ENCODE measurements around the gene CFAP92. TPM values are rescaled to one million over a fixed set of nuclear protein-coding genes. Genes with fewer than 3 reads are reported as not detected.

The CFAP92 gene
- total and polyA plus RNA-seq, 11 donors, result 0.12 to 1.8 (median 0.36) TPM; not detected in 3

GRCh38 chr3:128936341-128936740, 57.5 kb downstream of the CFAP92 start:
- no peak overlapping the region for H3K27ac ChIP-seq
- ATAC-seq (no peak), DNase-seq (no peak)
- 32 to 47% (median 39%) methylated on average over 4 of the region's 4 CpGs for WGBS, 4 donors
- H3K36me3 ChIP-seq, result no peaks in the 10 kb centered on the region
- H3K9me3 ChIP-seq, result no peaks in the 10 kb centered on the region
- TF ChIP-seq, protein P1, sequence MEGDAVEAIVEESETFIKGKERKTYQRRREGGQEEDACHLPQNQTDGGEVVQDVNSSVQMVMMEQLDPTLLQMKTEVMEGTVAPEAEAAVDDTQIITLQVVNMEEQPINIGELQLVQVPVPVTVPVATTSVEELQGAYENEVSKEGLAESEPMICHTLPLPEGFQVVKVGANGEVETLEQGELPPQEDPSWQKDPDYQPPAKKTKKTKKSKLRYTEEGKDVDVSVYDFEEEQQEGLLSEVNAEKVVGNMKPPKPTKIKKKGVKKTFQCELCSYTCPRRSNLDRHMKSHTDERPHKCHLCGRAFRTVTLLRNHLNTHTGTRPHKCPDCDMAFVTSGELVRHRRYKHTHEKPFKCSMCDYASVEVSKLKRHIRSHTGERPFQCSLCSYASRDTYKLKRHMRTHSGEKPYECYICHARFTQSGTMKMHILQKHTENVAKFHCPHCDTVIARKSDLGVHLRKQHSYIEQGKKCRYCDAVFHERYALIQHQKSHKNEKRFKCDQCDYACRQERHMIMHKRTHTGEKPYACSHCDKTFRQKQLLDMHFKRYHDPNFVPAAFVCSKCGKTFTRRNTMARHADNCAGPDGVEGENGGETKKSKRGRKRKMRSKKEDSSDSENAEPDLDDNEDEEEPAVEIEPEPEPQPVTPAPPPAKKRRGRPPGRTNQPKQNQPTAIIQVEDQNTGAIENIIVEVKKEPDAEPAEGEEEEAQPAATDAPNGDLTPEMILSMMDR (IDR thresholded peaks at IDR 0.05), result no peak
- TF ChIP-seq POLR2A (IDR thresholded peaks at IDR 0.05), result no peak
- intact Hi-C loops (cut with DNase I), result no loop called here
- H3K4me3 ChIP-seq, result no peak overlapping the region
- no peaks in the 10 kb centered on the region for H3K27me3 ChIP-seq
- no peaks in the 10 kb centered on the region for H3K4me1 ChIP-seq

DNA sequence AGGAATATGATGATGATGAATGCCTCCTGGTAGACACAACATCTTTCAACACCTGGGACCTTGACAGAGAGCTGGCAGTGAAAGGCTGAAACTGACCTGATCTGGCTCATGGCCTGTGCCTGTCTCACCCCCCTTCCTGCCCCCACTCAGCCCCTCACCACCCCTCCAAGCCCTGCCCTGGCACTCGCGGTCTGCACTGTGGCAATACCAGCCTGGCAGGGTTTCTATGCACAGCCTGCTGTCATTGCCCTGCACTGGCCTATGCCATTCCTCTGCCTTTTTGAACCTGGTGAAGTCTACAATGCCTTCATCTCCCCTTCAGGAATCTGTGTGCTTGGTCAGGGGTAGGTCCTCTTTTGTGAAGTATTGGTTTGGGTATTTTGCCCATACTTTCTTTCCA, 58.0 kb downstream of the CFAP92 start:
- TF ChIP-seq POLR2A (IDR thresholded peaks at IDR 0.05), result no peak
- TF ChIP-seq, protein P1 (IDR thresholded peaks at IDR 0.05), result no peak
- no peaks in the 10 kb centered on the region for H3K4me1 ChIP-seq
- WGBS, 4 donors, result 55 to 76% (median 70%) methylated on average over 2 of the region's 2 CpGs
- H3K9me3 ChIP-seq, result no peaks in the 10 kb centered on the region
- DNase-seq (no peak), ATAC-seq (peak in 1 of 4 donors; percentile 34)
- intact Hi-C loops (cut with DNase I), result no loop called here
- H3K27ac ChIP-seq, result no peak overlapping the region
- no peaks in the 10 kb centered on the region for H3K36me3 ChIP-seq
- no peaks in the 10 kb centered on the region for H3K27me3 ChIP-seq
- H3K4me3 ChIP-seq, result no peak overlapping the region

GRCh38 chr3:128933922-128934253, 60.0 kb downstream of the CFAP92 start:
- H3K27me3 ChIP-seq, result no peaks in the 10 kb centered on the region
- TF ChIP-seq, protein P1 (IDR thresholded peaks at IDR 0.05), result no peak
- TF ChIP-seq POLR2A (IDR thresholded peaks at IDR 0.05), result no peak
- H3K36me3 ChIP-seq, result no peaks in the 10 kb centered on the region
- DNase-seq (no peak), ATAC-seq (no peak)
- H3K4me3 ChIP-seq, result no peak overlapping the region
- no peaks in the 10 kb centered on the region for H3K4me1 ChIP-seq
- H3K27ac ChIP-seq, result no peak overlapping the region
- H3K9me3 ChIP-seq, result peaks cover 0 to 8% (median 0%) of the 10 kb centered on the region in 12 donors
- intact Hi-C loops (cut with DNase I), result no loop called here
- 82 to 94% (median 91%) methylated on average over 2 of the region's 2 CpGs for WGBS, 4 donors

- peak in 1 of 4 donors; percentile 29 for ATAC-seq
- Histone ChIP-seq H3K4me1 (no peaks in the 10 kb centered on the region), H3K4me3 (no peak overlapping the region), H3K27ac (no peak overlapping the region), H3K27me3 (no peaks in the 10 kb centered on the region), H3K36me3 (no peaks in the 10 kb centered on the region), H3K9me3 (peaks cover 0 to 8% (median 0%) of the 10 kb centered on the region in 12 donors)
- 72 to 82% (median 76%) methylated on average over 7 to 9 of the region's 9 CpGs for WGBS, 4 donors
- no peak for DNase-seq
- no peak for TF ChIP-seq POLR2A (IDR thresholded peaks at IDR 0.05)
- TF ChIP-seq, protein P1 (IDR thresholded peaks at IDR 0.05), result no peak
- intact Hi-C loops (cut with DNase I), result no loop called here
Observed at GRCh38 chr3:128933213-128933921, 60.5 kb downstream of the CFAP92 start.

Measured in heart left ventricle (tissue), 16 donors.